HG02981 (cell line): Measurements from ENCODE around the gene TENT4B.

Experiments used
- ATAC-seq: cut with Tn5 transposase; IDR thresholded peaks from one replicate; pipeline ENCODE4 v1.9.1; 2021; ENCODE audit warnings: mild to moderate bottlenecking, moderate library complexity; ENCODE audit not compliant: unreplicated experiment

Gene TENT4B

GRCh38 chr16:50267651-50268050 lies 114.5 kb downstream of the TENT4B start:
- ATAC-seq: no peak

GRCh38 chr16:50268352-50268751 lies 115.2 kb downstream of the TENT4B start:
- no peak for ATAC-seq

GRCh38 chr16:50269061-50269705 lies 116.1 kb downstream of the TENT4B start:
- no peak for ATAC-seq

GRCh38 chr16:50269769-50270509 lies 116.8 kb downstream of the TENT4B start:
- no peak for ATAC-seq

- no peak for ATAC-seq
These were observed 117.5 kb downstream of the TENT4B start for GRCh38 chr16:50270510-50271147.

GRCh38 chr16:50271148-50272041 lies 118.3 kb downstream of the TENT4B start:
- no peak for ATAC-seq

- ATAC-seq: no peak
These were observed 119.0 kb downstream of the TENT4B start for GRCh38 chr16:50272111-50272571.

GRCh38 chr16:50272687-50273381 lies 119.7 kb downstream of the TENT4B start:
- no peak for ATAC-seq

- ATAC-seq: no peak
These were observed 120.2 kb downstream of the TENT4B start for GRCh38 chr16:50273382-50273690.

- ATAC-seq: peak; percentile 67
These were observed 120.8 kb downstream of the TENT4B start for GRCh38 chr16:50273888-50274325.

GRCh38 chr16:50274326-50275097 lies 121.4 kb downstream of the TENT4B start:
- ATAC-seq: peak; percentile 32

- no peak for ATAC-seq
These were observed 122.0 kb downstream of the TENT4B start for GRCh38 chr16:50275098-50275415.

- ATAC-seq: no peak
These were observed 122.6 kb downstream of the TENT4B start for GRCh38 chr16:50275428-50276325.

GRCh38 chr16:50276326-50276640 lies 123.2 kb downstream of the TENT4B start:
- no peak for ATAC-seq

- no peak for ATAC-seq
These were observed 123.9 kb downstream of the TENT4B start for GRCh38 chr16:50276801-50277555.

GRCh38 chr16:50278251-50278650 lies 125.1 kb downstream of the TENT4B start:
- no peak for ATAC-seq

GRCh38 chr16:50279504-50279865 lies 126.4 kb downstream of the TENT4B start:
- no peak for ATAC-seq

GRCh38 chr16:50280932-50281331 lies 127.8 kb downstream of the TENT4B start:
- no peak for ATAC-seq
